SK-N-SH (cell line): ENCODE results near the gene ACTL8. TPM values are rescaled to one million over a fixed set of nuclear protein-coding genes. Genes with fewer than 3 reads are reported as not detected.

ENCODE experiments used
- CTCF ChIA-PET: fragments of 300-600, 350-600 bp; formaldehyde crosslinking; extraction: SDS; loops from one replicate; lab custom pipeline; 2021; lab: Yijun Ruan, JAX
- POLR2A ChIA-PET: fragments of 350-600 bp; sonication (Branson Sonifier 250); formaldehyde crosslinking; extraction: SDS; loops from one replicate; lab custom pipeline; 2020; ENCODE audit warnings: antibody characterized with exemption, inconsistent platforms; lab: Yijun Ruan, JAX
- DNase-seq: peaks from one replicate; pipeline ENCODE4 v3.0.0; 2012
- H2AFZ ChIP-seq: fragments of 200-600 bp; sonication (generic); 2 replicates; pipeline ENCODE4 v1.8.1; 2016; ENCODE audit warnings: antibody characterized with exemption, mild to moderate bottlenecking, low read depth
- H3F3A ChIP-seq: fragments of 200-600 bp; sonication (generic); replicated peaks from 2 replicates; pipeline ENCODE3; 2016; ENCODE audit warnings: antibody characterized with exemption, mild to moderate bottlenecking; ENCODE audit not compliant: insufficient read depth
- H3K27ac ChIP-seq, 2 experiments: fragments of 200-500 bp in 1 of 2; fragments of 200-600 bp in 1 of 2; sonication (Bioruptor generic) in 1 of 2; sonication (generic), shearing (Covaris generic) in 1 of 2; 2 replicates each; pipeline versions ENCODE4 v1.5.1 to v1.6.1; 2014 to 2016; ENCODE audit warnings: low read depth in 2 of 2, inconsistent platforms in 1 of 2, low read length in 1 of 2, mild to moderate bottlenecking in 1 of 2, mixed read lengths in 1 of 2
- H3K27me3 ChIP-seq: fragments of 200-600 bp; sonication (generic), shearing (Covaris generic); 2 replicates; pipeline ENCODE4 v1.6.1; 2016; ENCODE audit warnings: mixed run types; ENCODE audit not compliant: insufficient read depth
- H3K36me3 ChIP-seq, 2 experiments: fragments of 200-500 bp in 1 of 2; fragments of 200-600 bp in 1 of 2; sonication (Bioruptor generic) in 1 of 2; sonication (generic) in 1 of 2; replicated peaks in 1 of 2; 2 replicates each; pipeline versions ENCODE3 to v1.5.1; 2014 to 2016; ENCODE audit warnings: low read length in 1 of 2, mild to moderate bottlenecking in 1 of 2; ENCODE audit not compliant: insufficient read depth in 2 of 2, control insufficient read depth in 1 of 2
- H3K4me1 ChIP-seq, 2 experiments: fragments of 200-500 bp in 1 of 2; fragments of 200-600 bp in 1 of 2; sonication (Bioruptor generic) in 1 of 2; sonication (generic), shearing (Covaris generic) in 1 of 2; 2 replicates each; pipeline versions ENCODE4 v1.5.1 to v1.6.1; 2014 to 2016; ENCODE audit warnings: low read depth in 1 of 2, low read length in 1 of 2, mixed run types in 1 of 2; ENCODE audit not compliant: insufficient read depth in 2 of 2, control insufficient read depth in 1 of 2
- H3K4me2 ChIP-seq: fragments of 200-600 bp; sonication (generic), shearing (Covaris generic); 2 replicates; pipeline ENCODE4 v1.6.1; 2017; ENCODE audit warnings: mixed run types
- H3K4me3 ChIP-seq, 2 experiments: fragments of 200-500 bp in 1 of 2; fragments of 200-600 bp in 1 of 2; sonication (Bioruptor generic) in 1 of 2; sonication (generic), shearing (Covaris generic) in 1 of 2; 2 replicates each; pipeline versions ENCODE4 v1.5.1 to v1.8.1; 2014 to 2016; ENCODE audit warnings: low read depth in 2 of 2, inconsistent platforms in 1 of 2, low read length in 1 of 2, mild to moderate bottlenecking in 1 of 2, mixed read lengths in 1 of 2, moderate library complexity in 1 of 2
- H3K79me2 ChIP-seq: fragments of 200-600 bp; sonication (generic); 2 replicates; pipeline ENCODE4 v1.8.1; 2017; ENCODE audit warnings: mild to moderate bottlenecking; ENCODE audit not compliant: insufficient read depth
- H3K9ac ChIP-seq: fragments of 200-600 bp; sonication (generic); 2 replicates; pipeline ENCODE4 v1.6.1; 2017; ENCODE audit warnings: mixed run types
- H3K9me2 ChIP-seq: fragments of 200-600 bp; sonication (generic); 2 replicates; pipeline ENCODE4 v1.6.1; 2017; ENCODE audit warnings: mixed run types
- H3K9me3 ChIP-seq: fragments of 200-600 bp; sonication (generic); 2 replicates; pipeline ENCODE4 v1.6.1; 2017; ENCODE audit warnings: mixed run types, mild to moderate bottlenecking, moderate library complexity
- H4K20me1 ChIP-seq: fragments of 200-600 bp; sonication (generic); 2 replicates; pipeline ENCODE4 v1.6.1; 2017; ENCODE audit warnings: mild to moderate bottlenecking, mixed run types; ENCODE audit not compliant: insufficient read depth
- CHD2 ChIP-seq: fragments of 150-350 bp; IDR thresholded peaks from 2 replicates; pipeline ENCODE4 v1.6.1; 2018; ENCODE audit warnings: low read length; ENCODE audit not compliant: partially characterized antibody
- EZH2phosphoT487 ChIP-seq: fragments of 200-600 bp; sonication (generic); IDR thresholded peaks from 2 replicates; pipeline ENCODE4 v1.6.1; 2017; ENCODE audit warnings: low read depth, mixed run types, mild to moderate bottlenecking, antibody characterized with exemption, moderate library complexity, borderline replicate concordance
- FOXJ3 ChIP-seq: sonication (generic); formaldehyde crosslinking; IDR thresholded peaks from 2 replicates; pipeline ENCODE4 v1.5.1; 2020; ENCODE audit warnings: mild to moderate bottlenecking, missing genetic modification reagents
- FOXM1 ChIP-seq: IDR thresholded peaks from 2 replicates; pipeline ENCODE4 v1.4.0; 2012; ENCODE audit warnings: low read depth, mild to moderate bottlenecking
- JUND ChIP-seq: IDR thresholded peaks from 2 replicates; pipeline ENCODE4 v1.4.0; 2012
- NFIC ChIP-seq: IDR thresholded peaks from 2 replicates; pipeline ENCODE4 v1.4.0; 2012; ENCODE audit warnings: borderline replicate concordance
- POLR2AphosphoS5 ChIP-seq: IDR thresholded peaks from 2 replicates; pipeline ENCODE4 v1.6.1; 2012; ENCODE audit warnings: low read depth, low read length
- SIN3A ChIP-seq: IDR thresholded peaks from 2 replicates; pipeline ENCODE4 v1.6.1; 2012; ENCODE audit warnings: low read depth, mild to moderate bottlenecking, low read length, moderate library complexity, borderline replicate concordance
- SMC3 ChIP-seq: IDR thresholded peaks from 2 replicates; pipeline ENCODE4 v1.6.1; 2012; ENCODE audit warnings: low read depth, low read length, improper control_type of control experiment
- TEAD4 ChIP-seq: IDR thresholded peaks from 2 replicates; pipeline ENCODE4 v1.4.0; 2012; ENCODE audit warnings: mild to moderate bottlenecking, borderline replicate concordance; ENCODE audit not compliant: insufficient read depth
- YY1 ChIP-seq: IDR thresholded peaks from 2 replicates; pipeline ENCODE4 v1.4.0; 2012; ENCODE audit warnings: low read depth, mild to moderate bottlenecking
- WGBS: methylation state at CpG from one replicate; pipeline ENCODE4 v1.1.6; 2017; ENCODE audit warnings: low lambda C conversion rate; 5-methylcytosine and 5-hydroxymethylcytosine counted together
- polyA plus RNA-seq, 3 experiments: library from polyadenylated mRNA; depleted of rRNA; stranded (reverse); fragments of >200 nt; gene quantifications; 2 replicates each; pipeline ENCODE4 v1.2.3, GENCODE V29; 2012
- TF ChIP-seq, protein P1 (sequence below): IDR thresholded peaks from 2 replicates; pipeline ENCODE4 v1.4.0; 2012; ENCODE audit warnings: low read depth, borderline replicate concordance
- TF ChIP-seq, protein P2 (sequence below): fragments of 150-350 bp; IDR thresholded peaks from 2 replicates; pipeline ENCODE4 v1.6.1; 2017; ENCODE audit warnings: antibody characterized with exemption, low read length, low read depth, borderline replicate concordance
- TF ChIP-seq, protein P3 (sequence below): IDR thresholded peaks from 2 replicates; pipeline ENCODE4; 2012
- TF ChIP-seq, protein P4 (sequence below): IDR thresholded peaks from 2 replicates; pipeline ENCODE4 v1.6.1; 2012; ENCODE audit warnings: mild to moderate bottlenecking, low read depth, low read length, moderate library complexity
- TF ChIP-seq, protein P5 (sequence below): fragments of 150-350 bp; IDR thresholded peaks from 2 replicates; pipeline ENCODE4 v1.6.1; 2016; ENCODE audit warnings: mild to moderate bottlenecking, low read depth, low read length

The ACTL8 gene
- polyA plus RNA-seq, 1 of the 3 experiments (the other 2 are of a cell fraction): 0.05 TPM

DNA sequence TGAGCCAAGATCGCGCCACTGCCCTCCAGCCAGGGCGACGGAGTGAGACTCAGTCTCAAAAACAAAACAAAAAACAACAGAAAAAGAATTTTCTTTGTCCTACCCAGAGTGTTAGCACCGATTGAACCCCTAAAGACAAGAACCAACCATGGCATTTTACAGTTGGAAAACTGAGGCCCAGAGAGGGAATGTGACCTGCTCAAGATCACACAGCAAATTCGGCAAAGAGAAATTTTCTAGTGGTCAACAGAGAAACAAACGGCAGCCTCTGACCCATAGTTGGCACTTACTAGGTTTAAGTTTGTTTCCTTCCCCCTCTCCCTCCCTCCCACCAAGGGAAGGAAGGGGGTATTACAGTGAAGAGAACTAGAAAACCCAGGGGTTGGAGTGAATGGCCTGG, 20.5 kb upstream of the ACTL8 start:
- no peak overlapping the region for H2AFZ ChIP-seq
- no peak overlapping the region for H3K4me3 ChIP-seq
- H3F3A ChIP-seq: no peaks in the 10 kb centered on the region
- H3K9me2 ChIP-seq: no peaks in the 10 kb centered on the region
- peaks cover 0 to 12% of the 10 kb centered on the region in 2 experiments; a peak in 1 of 4 replicates for H3K4me1 ChIP-seq
- no peaks in the 10 kb centered on the region for H3K36me3 ChIP-seq
- CTCF ChIA-PET: interaction anchor here (1.3 to 6.3 kb wide), 2 partner anchors 36 to 73 kb away, joined by 3 to 35 read pairs; no protein-coding TSS in a partner anchor
- H3K4me2 ChIP-seq: no peak overlapping the region
- H3K27ac ChIP-seq: no peak overlapping the region
- TF ChIP-seq, protein P1, sequence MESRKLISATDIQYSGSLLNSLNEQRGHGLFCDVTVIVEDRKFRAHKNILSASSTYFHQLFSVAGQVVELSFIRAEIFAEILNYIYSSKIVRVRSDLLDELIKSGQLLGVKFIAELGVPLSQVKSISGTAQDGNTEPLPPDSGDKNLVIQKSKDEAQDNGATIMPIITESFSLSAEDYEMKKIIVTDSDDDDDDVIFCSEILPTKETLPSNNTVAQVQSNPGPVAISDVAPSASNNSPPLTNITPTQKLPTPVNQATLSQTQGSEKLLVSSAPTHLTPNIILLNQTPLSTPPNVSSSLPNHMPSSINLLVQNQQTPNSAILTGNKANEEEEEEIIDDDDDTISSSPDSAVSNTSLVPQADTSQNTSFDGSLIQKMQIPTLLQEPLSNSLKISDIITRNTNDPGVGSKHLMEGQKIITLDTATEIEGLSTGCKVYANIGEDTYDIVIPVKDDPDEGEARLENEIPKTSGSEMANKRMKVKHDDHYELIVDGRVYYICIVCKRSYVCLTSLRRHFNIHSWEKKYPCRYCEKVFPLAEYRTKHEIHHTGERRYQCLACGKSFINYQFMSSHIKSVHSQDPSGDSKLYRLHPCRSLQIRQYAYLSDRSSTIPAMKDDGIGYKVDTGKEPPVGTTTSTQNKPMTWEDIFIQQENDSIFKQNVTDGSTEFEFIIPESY: no peak
- TF ChIP-seq, all 33 proteins: peak for 0
- Histone ChIP-seq H3K79me2 (no peaks in the 10 kb centered on the region), H3K9me3 (no peaks in the 10 kb centered on the region), H3K9ac (no peak overlapping the region), H4K20me1 (no peaks in the 10 kb centered on the region), H3K27me3 (no peaks in the 10 kb centered on the region)
- 72% methylated on average over 7 of the region's 7 CpGs for WGBS
- DNase-seq: no peak
- POLR2A ChIA-PET: no interaction called here

DNA sequence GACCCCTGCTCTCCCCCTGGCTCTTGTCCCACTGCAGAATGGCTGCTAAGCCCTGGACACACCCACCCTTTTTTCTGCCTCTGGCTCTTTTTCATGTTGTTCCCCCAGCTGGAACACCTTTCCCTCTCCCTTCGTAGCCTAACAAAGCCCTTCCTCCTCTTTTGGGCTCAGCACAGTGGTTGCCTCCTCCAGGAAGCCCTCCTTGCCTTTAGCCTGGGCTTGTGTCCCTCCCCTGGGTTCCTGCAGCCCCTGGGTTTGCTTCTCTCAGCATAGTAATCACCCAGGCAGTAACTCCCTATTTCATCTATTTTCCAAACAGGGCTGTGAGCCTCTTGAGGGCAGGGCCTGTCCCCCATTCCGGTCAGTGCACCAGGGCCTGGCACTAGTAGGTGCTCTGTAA, 19.8 kb upstream of the ACTL8 start:
- H3K27ac ChIP-seq: no peak overlapping the region
- H3K36me3 ChIP-seq: no peaks in the 10 kb centered on the region
- POLR2A ChIA-PET: no interaction called here
- WGBS: 70% methylated on average over 2 of the region's 2 CpGs
- no peaks in the 10 kb centered on the region for H3K9me3 ChIP-seq
- H3K4me2 ChIP-seq: no peak overlapping the region
- H3K9ac ChIP-seq: no peak overlapping the region
- H3K4me1 ChIP-seq: peaks cover 0 to 6% of the 10 kb centered on the region in 2 experiments; a peak in 1 of 4 replicates
- no peaks in the 10 kb centered on the region for H3K9me2 ChIP-seq
- H2AFZ ChIP-seq: no peak overlapping the region
- CTCF ChIA-PET: no interaction called here
- DNase-seq: no peak
- no peaks in the 10 kb centered on the region for H4K20me1 ChIP-seq
- H3K4me3 ChIP-seq: no peak overlapping the region
- no peaks in the 10 kb centered on the region for H3K79me2 ChIP-seq
- no peaks in the 10 kb centered on the region for H3F3A ChIP-seq
- no peaks in the 10 kb centered on the region for H3K27me3 ChIP-seq
- TF ChIP-seq NFIC (no peak), CHD2 (no peak), FOXM1 (no peak), EZH2phosphoT487 (no peak), YY1 (no peak), FOXJ3 (CRISPR knock-in tag) (no peak), SMC3 (no peak), POLR2AphosphoS5 (no peak), SIN3A (no peak), JUND (no peak), TEAD4 (no peak)
- TF ChIP-seq, protein P1: no peak
- TF ChIP-seq, protein P2, sequence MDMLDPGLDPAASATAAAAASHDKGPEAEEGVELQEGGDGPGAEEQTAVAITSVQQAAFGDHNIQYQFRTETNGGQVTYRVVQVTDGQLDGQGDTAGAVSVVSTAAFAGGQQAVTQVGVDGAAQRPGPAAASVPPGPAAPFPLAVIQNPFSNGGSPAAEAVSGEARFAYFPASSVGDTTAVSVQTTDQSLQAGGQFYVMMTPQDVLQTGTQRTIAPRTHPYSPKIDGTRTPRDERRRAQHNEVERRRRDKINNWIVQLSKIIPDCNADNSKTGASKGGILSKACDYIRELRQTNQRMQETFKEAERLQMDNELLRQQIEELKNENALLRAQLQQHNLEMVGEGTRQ: no peak
- TF ChIP-seq, protein P3, sequence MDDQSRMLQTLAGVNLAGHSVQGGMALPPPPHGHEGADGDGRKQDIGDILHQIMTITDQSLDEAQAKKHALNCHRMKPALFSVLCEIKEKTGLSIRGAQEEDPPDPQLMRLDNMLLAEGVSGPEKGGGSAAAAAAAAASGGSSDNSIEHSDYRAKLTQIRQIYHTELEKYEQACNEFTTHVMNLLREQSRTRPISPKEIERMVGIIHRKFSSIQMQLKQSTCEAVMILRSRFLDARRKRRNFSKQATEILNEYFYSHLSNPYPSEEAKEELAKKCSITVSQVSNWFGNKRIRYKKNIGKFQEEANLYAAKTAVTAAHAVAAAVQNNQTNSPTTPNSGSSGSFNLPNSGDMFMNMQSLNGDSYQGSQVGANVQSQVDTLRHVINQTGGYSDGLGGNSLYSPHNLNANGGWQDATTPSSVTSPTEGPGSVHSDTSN: no peak
- TF ChIP-seq, protein P4, sequence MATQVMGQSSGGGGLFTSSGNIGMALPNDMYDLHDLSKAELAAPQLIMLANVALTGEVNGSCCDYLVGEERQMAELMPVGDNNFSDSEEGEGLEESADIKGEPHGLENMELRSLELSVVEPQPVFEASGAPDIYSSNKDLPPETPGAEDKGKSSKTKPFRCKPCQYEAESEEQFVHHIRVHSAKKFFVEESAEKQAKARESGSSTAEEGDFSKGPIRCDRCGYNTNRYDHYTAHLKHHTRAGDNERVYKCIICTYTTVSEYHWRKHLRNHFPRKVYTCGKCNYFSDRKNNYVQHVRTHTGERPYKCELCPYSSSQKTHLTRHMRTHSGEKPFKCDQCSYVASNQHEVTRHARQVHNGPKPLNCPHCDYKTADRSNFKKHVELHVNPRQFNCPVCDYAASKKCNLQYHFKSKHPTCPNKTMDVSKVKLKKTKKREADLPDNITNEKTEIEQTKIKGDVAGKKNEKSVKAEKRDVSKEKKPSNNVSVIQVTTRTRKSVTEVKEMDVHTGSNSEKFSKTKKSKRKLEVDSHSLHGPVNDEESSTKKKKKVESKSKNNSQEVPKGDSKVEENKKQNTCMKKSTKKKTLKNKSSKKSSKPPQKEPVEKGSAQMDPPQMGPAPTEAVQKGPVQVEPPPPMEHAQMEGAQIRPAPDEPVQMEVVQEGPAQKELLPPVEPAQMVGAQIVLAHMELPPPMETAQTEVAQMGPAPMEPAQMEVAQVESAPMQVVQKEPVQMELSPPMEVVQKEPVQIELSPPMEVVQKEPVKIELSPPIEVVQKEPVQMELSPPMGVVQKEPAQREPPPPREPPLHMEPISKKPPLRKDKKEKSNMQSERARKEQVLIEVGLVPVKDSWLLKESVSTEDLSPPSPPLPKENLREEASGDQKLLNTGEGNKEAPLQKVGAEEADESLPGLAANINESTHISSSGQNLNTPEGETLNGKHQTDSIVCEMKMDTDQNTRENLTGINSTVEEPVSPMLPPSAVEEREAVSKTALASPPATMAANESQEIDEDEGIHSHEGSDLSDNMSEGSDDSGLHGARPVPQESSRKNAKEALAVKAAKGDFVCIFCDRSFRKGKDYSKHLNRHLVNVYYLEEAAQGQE: no peak
- TF ChIP-seq, protein P5, sequence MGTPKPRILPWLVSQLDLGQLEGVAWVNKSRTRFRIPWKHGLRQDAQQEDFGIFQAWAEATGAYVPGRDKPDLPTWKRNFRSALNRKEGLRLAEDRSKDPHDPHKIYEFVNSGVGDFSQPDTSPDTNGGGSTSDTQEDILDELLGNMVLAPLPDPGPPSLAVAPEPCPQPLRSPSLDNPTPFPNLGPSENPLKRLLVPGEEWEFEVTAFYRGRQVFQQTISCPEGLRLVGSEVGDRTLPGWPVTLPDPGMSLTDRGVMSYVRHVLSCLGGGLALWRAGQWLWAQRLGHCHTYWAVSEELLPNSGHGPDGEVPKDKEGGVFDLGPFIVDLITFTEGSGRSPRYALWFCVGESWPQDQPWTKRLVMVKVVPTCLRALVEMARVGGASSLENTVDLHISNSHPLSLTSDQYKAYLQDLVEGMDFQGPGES: no peak
